Activated T-cell treated with anti-CD3 and anti-CD28 coated beads for 48 hours (primary cell): ENCODE results near the gene CYP3A5.
"Not testable (repeated sequence)": the region's sequence is repeated elsewhere in the genome, so short reads cannot be mapped to it uniquely, and the experiment has no call there.

ENCODE experiments used
- DNase-seq: peaks from one replicate; pipeline ENCODE4 v3.0.0-alpha.2; 2020; ENCODE audit warnings: low read depth

Gene CYP3A5

GRCh38 chr7:99642027-99642426, 37.8 kb downstream of the CYP3A5 start:
- no peak for DNase-seq

GRCh38 chr7:99639267-99639666, 40.5 kb downstream of the CYP3A5 start:
- DNase-seq = no peak

GRCh38 chr7:99638731-99639130, 41.1 kb downstream of the CYP3A5 start:
- no peak for DNase-seq

GRCh38 chr7:99637414-99637813, 42.4 kb downstream of the CYP3A5 start:
- DNase-seq = not testable (repeated sequence)

GRCh38 chr7:99631295-99632109, 48.3 kb downstream of the CYP3A5 start:
- DNase-seq = peak; percentile 42

- DNase-seq = no peak
Measured at GRCh38 chr7:99629643-99630042, 50.2 kb downstream of the CYP3A5 start.

- DNase-seq = no peak
Measured at GRCh38 chr7:99628471-99629465, 51.0 kb downstream of the CYP3A5 start.

GRCh38 chr7:99627513-99627912, 52.3 kb downstream of the CYP3A5 start:
- no peak for DNase-seq

GRCh38 chr7:99626661-99627060, 53.1 kb downstream of the CYP3A5 start:
- no peak for DNase-seq

- no peak for DNase-seq
Measured at GRCh38 chr7:99625961-99626360, 53.8 kb downstream of the CYP3A5 start.

GRCh38 chr7:99625321-99625720, 54.5 kb downstream of the CYP3A5 start:
- no peak for DNase-seq

GRCh38 chr7:99624484-99624883, 55.3 kb downstream of the CYP3A5 start:
- DNase-seq = peak; percentile 67

- DNase-seq = peak; percentile 38
Measured at GRCh38 chr7:99623702-99624447, 55.9 kb downstream of the CYP3A5 start.

- peak; percentile 29 for DNase-seq
Measured at GRCh38 chr7:99623091-99623693, 56.6 kb downstream of the CYP3A5 start.

GRCh38 chr7:99622596-99622995, 57.2 kb downstream of the CYP3A5 start:
- no peak for DNase-seq

GRCh38 chr7:99621271-99621670, 58.5 kb downstream of the CYP3A5 start:
- no peak for DNase-seq

- no peak for DNase-seq
Measured at GRCh38 chr7:99619571-99620130, 60.1 kb downstream of the CYP3A5 start.

- no peak for DNase-seq
Measured at GRCh38 chr7:99618726-99619125, 61.1 kb downstream of the CYP3A5 start.

- DNase-seq = no peak
Measured at GRCh38 chr7:99617192-99617781, 62.5 kb downstream of the CYP3A5 start.

GRCh38 chr7:99616359-99617191, 63.2 kb downstream of the CYP3A5 start, which contains the start of gene ZSCAN25:
ZSCAN25 (plus strand) TSS chr7:99616946; CDS start chr7:99619607, 2,661 bp downstream.
- peak; percentile 83 for DNase-seq
